IMR-90 (cell line): ENCODE data around the gene PDX1. TPM values are rescaled to one million over a fixed set of nuclear protein-coding genes. Genes with fewer than 3 reads are reported as not detected.

ENCODE experiments used
- ATAC-seq: fragments of 200-7000 bp; cut with Tn5 transposase; 2 replicates; pipeline ENCODE4 v1.9.1; 2020; ENCODE audit warnings: low read depth, mild to moderate bottlenecking, moderate library complexity
- BruUV-seq: library from RNA; stranded (reverse); fragments of 400-500 nt; replicated peaks from 2 replicates; lab custom pipeline; 2021; lab: Mats Ljungman, UMichigan
- CTCF ChIA-PET: fragments of 300-600 bp; formaldehyde crosslinking; extraction: SDS; loops from one replicate; lab custom pipeline; 2021; ENCODE audit warnings: antibody characterized with exemption; lab: Yijun Ruan, JAX
- POLR2A ChIA-PET: fragments of 300-600 bp; sonication (Branson Sonifier 250); formaldehyde crosslinking; loops from one replicate; lab custom pipeline; 2022; ENCODE audit warnings: antibody characterized with exemption; ENCODE audit not compliant: unreplicated experiment; lab: Charles Lee
- DNase-seq: peaks from one replicate; pipeline ENCODE4 v3.0.0; 2013
- H2AFZ ChIP-seq: replicated peaks from 2 replicates; pipeline ENCODE3; 2013; ENCODE audit warnings: low read length, mild to moderate bottlenecking; ENCODE audit not compliant: poor library complexity
- H2AK5ac ChIP-seq: 2 replicates; pipeline ENCODE4 v1.6.1; 2013; ENCODE audit warnings: low read depth, low read length, inconsistent platforms
- H2AK9ac ChIP-seq: replicated peaks from 2 replicates; pipeline ENCODE3; 2013; ENCODE audit warnings: mild to moderate bottlenecking, low read depth, low read length, moderate library complexity; ENCODE audit not compliant: poor library complexity
- H2BK120ac ChIP-seq: 2 replicates; pipeline ENCODE4 v1.6.1; 2013; ENCODE audit warnings: low read depth, low read length, inconsistent platforms
- H2BK15ac ChIP-seq: 3 replicates; pipeline ENCODE4 v1.6.1; 2013; ENCODE audit warnings: low read depth, low read length, inconsistent platforms
- H2BK20ac ChIP-seq: 2 replicates; pipeline ENCODE4 v1.6.1; 2013; ENCODE audit warnings: low read depth, mild to moderate bottlenecking, inconsistent platforms, low read length, moderate library complexity
- H2BK5ac ChIP-seq: 2 replicates; pipeline ENCODE4 v1.6.1; 2013; ENCODE audit warnings: mild to moderate bottlenecking, low read depth, low read length, inconsistent platforms; ENCODE audit not compliant: poor library complexity, severe bottlenecking
- H3K14ac ChIP-seq: replicated peaks from 2 replicates; pipeline ENCODE4 v1.6.1; 2013; ENCODE audit warnings: low read depth, low read length, inconsistent platforms
- H3K18ac ChIP-seq: 2 replicates; pipeline ENCODE4 v1.6.1; 2013; ENCODE audit warnings: low read depth, low read length, control low read depth
- H3K23ac ChIP-seq: 2 replicates; pipeline ENCODE4 v1.6.1; 2013; ENCODE audit warnings: low read depth, low read length, inconsistent platforms
- H3K27ac ChIP-seq: 2 replicates; pipeline ENCODE4 v1.5.1; 2013; ENCODE audit warnings: mild to moderate bottlenecking, control low read depth, low read length; ENCODE audit not compliant: insufficient read depth
- H3K27me3 ChIP-seq: 2 replicates; pipeline ENCODE4 v1.6.1; 2013; ENCODE audit warnings: low read length; ENCODE audit not compliant: control insufficient read depth, insufficient read depth
- H3K36me3 ChIP-seq: 2 replicates; pipeline ENCODE4 v1.6.1; 2013; ENCODE audit warnings: low read length, mixed read lengths; ENCODE audit not compliant: control insufficient read depth, insufficient read depth
- H3K4ac ChIP-seq: 2 replicates; pipeline ENCODE4 v1.6.1; 2013; ENCODE audit warnings: low read depth, low read length, inconsistent platforms
- H3K4me1 ChIP-seq: 2 replicates; pipeline ENCODE4 v1.6.1; 2013; ENCODE audit warnings: low read length, mixed read lengths; ENCODE audit not compliant: control insufficient read depth, insufficient read depth
- H3K4me2 ChIP-seq: 2 replicates; pipeline ENCODE4 v1.6.1; 2013; ENCODE audit warnings: low read depth, mild to moderate bottlenecking, control low read depth, low read length, moderate library complexity
- H3K4me3 ChIP-seq: 2 replicates; pipeline ENCODE4 v1.5.1; 2013; ENCODE audit warnings: low read depth, mild to moderate bottlenecking, control low read depth, low read length, moderate library complexity; ENCODE audit not compliant: insufficient read depth
- H3K56ac ChIP-seq: 2 replicates; pipeline ENCODE4 v1.6.1; 2013; ENCODE audit warnings: low read length, inconsistent platforms; ENCODE audit not compliant: insufficient read depth; ENCODE audit errors: extremely low read depth
- H3K79me1 ChIP-seq, 2 experiments: 2 replicates each; pipeline ENCODE4 v1.6.1; 2013; ENCODE audit warnings: low read length in 2 of 2, inconsistent platforms in 1 of 2, low read depth in 1 of 2
- H3K9ac ChIP-seq: 2 replicates; pipeline ENCODE4 v1.6.1; 2013; ENCODE audit warnings: low read depth, low read length, control low read depth
- H3K9me1 ChIP-seq: 2 replicates; pipeline ENCODE4 v1.6.1; 2013; ENCODE audit warnings: low read length, inconsistent platforms; ENCODE audit not compliant: insufficient read depth
- H3K9me3 ChIP-seq: 2 replicates; pipeline ENCODE4 v1.6.1; 2013; ENCODE audit warnings: low read length; ENCODE audit not compliant: control insufficient read depth, insufficient read depth
- H4K20me1 ChIP-seq: 2 replicates; pipeline ENCODE4 v1.6.1; 2013; ENCODE audit warnings: low read length, inconsistent platforms; ENCODE audit not compliant: insufficient read depth
- H4K5ac ChIP-seq: 2 replicates; pipeline ENCODE4 v1.6.1; 2013; ENCODE audit warnings: mild to moderate bottlenecking, low read depth, low read length, control low read depth
- H4K8ac ChIP-seq, 2 experiments: 2 replicates each; pipeline ENCODE4 v1.6.1; 2013; ENCODE audit warnings: low read depth in 2 of 2, low read length in 2 of 2, control low read depth in 1 of 2, inconsistent platforms in 1 of 2
- H4K91ac ChIP-seq: 2 replicates; pipeline ENCODE4 v1.6.1; 2013; ENCODE audit warnings: low read depth, low read length, inconsistent platforms; ENCODE audit not compliant: insufficient read depth
- BHLHE40 ChIP-seq: fragments of 150-350 bp; IDR thresholded peaks from 2 replicates; pipeline ENCODE4 v1.6.1; 2016; ENCODE audit warnings: mild to moderate bottlenecking, low read depth, low read length
- CEBPB ChIP-seq: IDR thresholded peaks from 2 replicates; pipeline ENCODE4 v1.6.1; 2012; ENCODE audit warnings: low read depth, low read length, improper control_type of control experiment
- CHD1 ChIP-seq: IDR thresholded peaks from 2 replicates; pipeline ENCODE4 v1.6.1; 2012; ENCODE audit warnings: low read depth, low read length, improper control_type of control experiment
- CTCF ChIP-seq: conservative IDR thresholded peaks from 2 replicates; pipeline ENCODE4 v1.5.1; 2012; ENCODE audit warnings: mild to moderate bottlenecking, low read depth, low read length, improper control_type of control experiment
- ELK1 ChIP-seq: fragments of 150-350 bp; IDR thresholded peaks from 2 replicates; pipeline ENCODE4 v1.6.1; 2016; ENCODE audit warnings: low read depth, mild to moderate bottlenecking, low read length, moderate library complexity, borderline replicate concordance
- FOS ChIP-seq: fragments of 150-350 bp; IDR thresholded peaks from 2 replicates; pipeline ENCODE4 v1.6.1; 2016; ENCODE audit warnings: low read depth, low read length
- MAFK ChIP-seq: IDR thresholded peaks from 2 replicates; pipeline ENCODE4 v1.6.1; 2012; ENCODE audit warnings: low read depth, low read length, improper control_type of control experiment
- MAZ ChIP-seq: IDR thresholded peaks from 2 replicates; pipeline ENCODE4 v1.6.1; 2012; ENCODE audit warnings: low read depth, mild to moderate bottlenecking, low read length, improper control_type of control experiment, moderate library complexity, borderline replicate concordance
- MXI1 ChIP-seq: IDR thresholded peaks from 2 replicates; pipeline ENCODE4 v1.6.1; 2012; ENCODE audit warnings: low read depth, mild to moderate bottlenecking, low read length, moderate library complexity, borderline replicate concordance
- NFE2L2 ChIP-seq: fragments of 150-350 bp; IDR thresholded peaks from 2 replicates; pipeline ENCODE4 v1.6.1; 2016; ENCODE audit warnings: low read depth, mild to moderate bottlenecking, low read length
- POLR2A ChIP-seq: IDR thresholded peaks from 2 replicates; pipeline ENCODE4 v1.6.1; 2012; ENCODE audit warnings: mild to moderate bottlenecking, low read depth, low read length
- RAD21 ChIP-seq: IDR thresholded peaks from 2 replicates; pipeline ENCODE4 v1.6.1; 2012; ENCODE audit warnings: low read length, improper control_type of control experiment
- RCOR1 ChIP-seq: IDR thresholded peaks from 2 replicates; pipeline ENCODE4 v1.6.1; 2012; ENCODE audit warnings: mild to moderate bottlenecking, low read length, improper control_type of control experiment; ENCODE audit not compliant: insufficient replicate concordance
- RFX5 ChIP-seq: IDR thresholded peaks from 2 replicates; pipeline ENCODE4 v1.8.0; 2012; ENCODE audit warnings: low read depth, mild to moderate bottlenecking, low read length, moderate library complexity
- SMC3 ChIP-seq: fragments of 150-350 bp; IDR thresholded peaks from 2 replicates; pipeline ENCODE4 v1.6.1; 2016; ENCODE audit warnings: low read depth, mild to moderate bottlenecking, antibody characterized with exemption, low read length, moderate library complexity
- USF2 ChIP-seq: fragments of 150-350 bp; IDR thresholded peaks from 2 replicates; pipeline ENCODE4 v1.6.1; 2017; ENCODE audit warnings: mild to moderate bottlenecking, antibody characterized with exemption, low read length, low read depth
- WGBS, 2 experiments: methylation state at CpG; one replicate each; pipeline versions ENCODE4 v1.1.5 to v1.1.7; 2013; ENCODE audit warnings: missing lambda C conversion rate in 2 of 2; ENCODE audit not compliant: insufficient read length in 1 of 2; ENCODE audit errors: extremely low coverage in 2 of 2; 5-methylcytosine and 5-hydroxymethylcytosine counted together
- dilution Hi-C: fragments of 300-500 bp; cut with HindIII; formaldehyde crosslinking; loops from one replicate; pipeline ENCODE4 v1.14.3; 2018; ENCODE audit warnings: low sequenced_read_pairs; ENCODE audit not compliant: unreplicated experiment
- in situ Hi-C: fragments of 300-500 bp; cut with MboI; formaldehyde crosslinking; loops from 3 replicates; pipeline ENCODE4 v1.14.3; 2019; ENCODE audit warnings: low sequenced_read_pairs, inconsistent platforms, mixed read lengths
- intact Hi-C: fragments of 100-400 bp; cut with micrococcal nuclease; formaldehyde crosslinking; loops from 2 replicates; pipeline ENCODE4 v1.10.0; 2022
- polyA plus RNA-seq, 3 experiments: library from polyadenylated mRNA; depleted of rRNA; stranded (reverse); fragments of >200 nt; gene quantifications; 2 replicates each; pipeline ENCODE4 v1.2.3, GENCODE V29; 2012; ENCODE audit warnings: low replicate concordance in 1 of 3
- total RNA-seq: library from RNA; depleted of rRNA; stranded (reverse); fragments of >200 nt; gene quantifications from 2 replicates; pipeline ENCODE4 v1.2.3, GENCODE V29; 2012

PDX1 gene
- total and polyA plus RNA-seq, 2 of the 4 experiments (the other 2 are of a cell fraction), result not detected

- Histone ChIP-seq H4K8ac (no peak overlapping the region), H2AFZ (no peak overlapping the region), H2AK9ac (no peak overlapping the region), H3K27ac (no peak overlapping the region), H3K9ac (no peak overlapping the region), H3K9me1 (no peaks in the 10 kb centered on the region), H4K5ac (no peak overlapping the region), H2BK15ac (no peak overlapping the region), H3K36me3 (no peaks in the 10 kb centered on the region), H3K23ac (no peak overlapping the region), H4K91ac (no peak overlapping the region), H3K4me3 (no peak overlapping the region), H2BK20ac (no peak overlapping the region), H2AK5ac (no peak overlapping the region), H2BK120ac (no peak overlapping the region), H3K79me1 (no peaks in the 10 kb centered on the region), H2BK5ac (no peak overlapping the region), H3K9me3 (peaks cover 2% of the 10 kb centered on the region; the same call in 1 of the 2 replicates), H3K4ac (no peak overlapping the region), H3K56ac (no peak overlapping the region), H4K20me1 (no peaks in the 10 kb centered on the region), H3K14ac (no peak overlapping the region), H3K27me3 (peaks cover 34% of the 10 kb centered on the region), H3K4me1 (no peaks in the 10 kb centered on the region), H3K4me2 (no peak overlapping the region), H3K18ac (no peak overlapping the region)
- BruUV-seq, result no TSS peak
- intact Hi-C loops, result no loop called here
- ChIA-PET POLR2A (no interaction called here), CTCF (interaction anchor here (1.2 to 1.3 kb wide), 2 partner anchors 12 to 64 kb away, joined by 3 to 5 read pairs; no protein-coding TSS in a partner anchor)
- no peak for ATAC-seq
- no CpG with 5 or more reads among the region's 1 CpG for WGBS, 2 experiments
- in situ Hi-C loops, result no loop called here
- dilution Hi-C loops, result no loop called here
- TF ChIP-seq MXI1, result no peak
- TF ChIP-seq MAZ, result no peak
- no peak for TF ChIP-seq POLR2A
- TF ChIP-seq RAD21, result no peak
- TF ChIP-seq RFX5, result no peak
- no peak for TF ChIP-seq CEBPB
- no peak for TF ChIP-seq RCOR1
- TF ChIP-seq NFE2L2, result no peak
- no peak for TF ChIP-seq USF2
- TF ChIP-seq ELK1, result no peak
- TF ChIP-seq MAFK, result no peak
- TF ChIP-seq CTCF, result no peak
- no peak for TF ChIP-seq CHD1
- no peak for TF ChIP-seq SMC3
- TF ChIP-seq BHLHE40, result no peak
- no peak for TF ChIP-seq FOS
- no peak for DNase-seq
These were observed 13.3 kb downstream of the PDX1 start for GRCh38 chr13:27933118-27933517.
